C4-2B (cell line): ENCODE measurements around the gene PEA15.
A peak's percentile ranks its signal among the peaks of the same experiment; 100 is the strongest.

Experiments used
- H3K27ac ChIP-seq: fragments of 450-650 bp; 2 replicates; pipeline ENCODE4 v1.5.1; 2017
- ZFX ChIP-seq: fragments of 450-650 bp; IDR thresholded peaks from 2 replicates; pipeline ENCODE4 v1.6.1; 2017
- TF ChIP-seq, protein P1 (sequence below): fragments of 450-650 bp; conservative IDR thresholded peaks from 2 replicates; pipeline ENCODE4 v1.5.1; 2017; ENCODE audit warnings: mild to moderate bottlenecking

The PEA15 gene

DNA sequence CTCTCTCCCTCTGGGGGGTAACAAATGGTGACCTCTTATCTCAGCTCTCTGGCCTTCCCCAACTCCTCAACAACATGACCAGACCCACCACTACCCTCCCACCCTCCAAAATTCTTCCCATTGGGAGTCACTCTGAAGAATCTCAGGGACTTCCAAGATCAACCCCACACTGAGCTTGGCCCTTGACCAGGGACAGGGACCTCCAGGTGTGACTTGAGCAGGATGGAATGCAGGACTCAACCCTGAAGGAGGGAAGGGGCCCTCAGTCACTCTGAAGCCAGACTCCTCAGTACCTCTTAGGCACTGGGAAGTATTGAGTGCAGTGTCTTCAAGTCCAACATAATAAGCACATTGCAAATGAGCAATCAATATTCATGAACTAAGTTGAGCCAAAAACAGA is 12.9 kb upstream of the PEA15 start:
- no peak overlapping the region for H3K27ac ChIP-seq
- TF ChIP-seq, protein P1, sequence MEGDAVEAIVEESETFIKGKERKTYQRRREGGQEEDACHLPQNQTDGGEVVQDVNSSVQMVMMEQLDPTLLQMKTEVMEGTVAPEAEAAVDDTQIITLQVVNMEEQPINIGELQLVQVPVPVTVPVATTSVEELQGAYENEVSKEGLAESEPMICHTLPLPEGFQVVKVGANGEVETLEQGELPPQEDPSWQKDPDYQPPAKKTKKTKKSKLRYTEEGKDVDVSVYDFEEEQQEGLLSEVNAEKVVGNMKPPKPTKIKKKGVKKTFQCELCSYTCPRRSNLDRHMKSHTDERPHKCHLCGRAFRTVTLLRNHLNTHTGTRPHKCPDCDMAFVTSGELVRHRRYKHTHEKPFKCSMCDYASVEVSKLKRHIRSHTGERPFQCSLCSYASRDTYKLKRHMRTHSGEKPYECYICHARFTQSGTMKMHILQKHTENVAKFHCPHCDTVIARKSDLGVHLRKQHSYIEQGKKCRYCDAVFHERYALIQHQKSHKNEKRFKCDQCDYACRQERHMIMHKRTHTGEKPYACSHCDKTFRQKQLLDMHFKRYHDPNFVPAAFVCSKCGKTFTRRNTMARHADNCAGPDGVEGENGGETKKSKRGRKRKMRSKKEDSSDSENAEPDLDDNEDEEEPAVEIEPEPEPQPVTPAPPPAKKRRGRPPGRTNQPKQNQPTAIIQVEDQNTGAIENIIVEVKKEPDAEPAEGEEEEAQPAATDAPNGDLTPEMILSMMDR = no peak
- no peak for TF ChIP-seq ZFX

DNA sequence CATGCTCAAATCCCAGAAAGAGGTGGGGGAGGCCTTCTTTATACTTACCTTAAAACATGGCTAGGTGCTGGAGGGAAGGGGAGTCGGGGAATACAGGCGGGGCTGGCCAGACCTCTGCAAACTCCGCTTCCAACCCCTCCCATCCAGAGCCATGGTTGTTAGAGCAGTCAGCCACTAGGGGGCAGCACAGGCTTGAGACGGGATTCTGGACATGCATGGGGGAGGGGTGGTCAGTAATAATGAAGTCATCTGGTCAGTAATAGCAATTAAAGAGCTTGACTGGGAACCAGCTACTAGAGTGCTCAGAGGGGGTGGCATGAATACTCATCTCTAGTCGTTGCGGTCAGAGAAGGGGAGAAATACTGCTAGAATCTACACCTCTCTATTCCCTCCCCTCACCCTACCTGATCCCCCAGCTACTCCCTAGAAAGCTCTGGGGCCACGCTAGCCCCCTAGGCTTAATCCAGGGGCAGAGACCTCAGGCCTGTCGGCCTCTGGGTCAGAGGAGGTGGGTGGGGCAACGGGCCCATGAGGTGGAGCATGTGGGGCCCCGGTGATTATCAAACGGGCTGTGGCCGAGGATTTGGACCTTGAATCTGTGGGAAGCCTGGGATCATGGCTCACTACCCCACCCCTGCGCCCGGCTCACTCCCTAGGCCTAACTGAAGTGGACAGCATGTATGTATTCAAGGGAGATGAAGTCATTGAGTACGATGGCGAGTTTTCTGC is 11.9 kb upstream of the PEA15 start:
- H3K27ac ChIP-seq = no peak overlapping the region
- TF ChIP-seq, protein P1 = peak; percentile 95
- TF ChIP-seq ZFX = no peak

DNA sequence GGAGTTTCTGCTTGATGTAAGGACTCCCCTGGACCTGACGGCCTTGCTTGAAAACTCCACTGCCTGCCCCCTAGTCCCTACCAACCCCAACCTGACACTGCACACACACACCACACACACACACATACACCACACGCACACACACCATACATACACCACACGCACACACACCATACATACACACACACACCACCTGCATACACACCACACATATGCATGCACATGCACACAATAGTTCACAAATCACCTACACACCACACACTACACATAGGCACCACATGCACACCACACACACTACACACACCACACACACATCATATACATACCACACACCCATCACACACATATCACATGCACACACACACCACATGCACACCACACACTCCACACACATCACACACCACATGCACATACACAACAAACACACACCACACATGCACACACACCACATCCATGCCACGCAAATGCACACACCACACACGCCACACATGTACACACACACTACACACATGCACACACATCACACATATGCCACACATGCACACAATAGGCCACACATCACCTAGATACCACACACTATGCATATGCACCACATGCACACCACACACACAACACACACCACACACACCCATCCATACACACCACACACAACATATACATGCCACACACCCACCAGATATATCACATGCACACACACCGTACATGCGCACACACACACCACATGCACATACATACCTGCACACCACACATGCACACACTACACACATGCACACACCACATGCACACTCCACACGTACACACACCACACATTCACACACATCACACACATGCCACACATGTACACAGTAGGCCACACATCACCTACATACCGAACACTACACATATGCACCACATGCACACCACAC is 11.1 kb upstream of the PEA15 start:
- TF ChIP-seq, protein P1 = no peak
- no peak for TF ChIP-seq ZFX
- no peak overlapping the region for H3K27ac ChIP-seq

DNA sequence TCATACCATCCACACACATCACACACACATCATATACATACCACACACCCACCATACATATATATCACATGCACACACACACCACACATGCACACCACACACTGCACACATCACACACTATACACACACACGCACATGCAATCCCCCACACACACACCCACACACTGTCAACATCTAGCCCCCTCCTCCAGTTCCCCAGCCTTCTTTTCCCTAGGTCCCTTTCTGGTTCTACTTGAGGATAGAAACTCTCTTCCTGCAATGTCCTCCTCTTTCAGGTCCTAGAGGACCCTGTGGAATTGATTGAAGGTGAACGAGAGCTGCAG is 10.5 kb upstream of the PEA15 start:
- TF ChIP-seq, protein P1 = no peak
- TF ChIP-seq ZFX = no peak
- H3K27ac ChIP-seq = no peak overlapping the region

DNA sequence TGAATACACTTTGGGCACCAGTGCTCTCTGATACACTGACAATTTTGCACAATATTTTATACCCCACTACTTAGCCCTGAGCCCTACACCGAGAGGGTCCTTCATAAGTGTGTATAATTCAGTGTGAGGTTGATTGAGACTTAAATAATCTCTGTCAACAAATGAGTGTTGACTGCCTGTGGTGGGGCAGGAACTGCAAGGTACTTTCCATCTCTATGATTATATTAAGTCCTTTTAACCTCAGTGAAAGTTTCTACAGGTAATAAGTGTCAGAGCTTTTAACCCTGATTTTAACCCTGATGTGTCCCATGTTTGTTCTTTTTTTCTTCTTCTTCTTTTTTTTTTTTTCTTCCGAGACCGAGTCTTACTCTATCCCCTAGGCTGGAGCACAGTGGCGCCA is 9.0 kb upstream of the PEA15 start:
- TF ChIP-seq, protein P1 = no peak
- TF ChIP-seq ZFX = no peak
- H3K27ac ChIP-seq = no peak overlapping the region

DNA sequence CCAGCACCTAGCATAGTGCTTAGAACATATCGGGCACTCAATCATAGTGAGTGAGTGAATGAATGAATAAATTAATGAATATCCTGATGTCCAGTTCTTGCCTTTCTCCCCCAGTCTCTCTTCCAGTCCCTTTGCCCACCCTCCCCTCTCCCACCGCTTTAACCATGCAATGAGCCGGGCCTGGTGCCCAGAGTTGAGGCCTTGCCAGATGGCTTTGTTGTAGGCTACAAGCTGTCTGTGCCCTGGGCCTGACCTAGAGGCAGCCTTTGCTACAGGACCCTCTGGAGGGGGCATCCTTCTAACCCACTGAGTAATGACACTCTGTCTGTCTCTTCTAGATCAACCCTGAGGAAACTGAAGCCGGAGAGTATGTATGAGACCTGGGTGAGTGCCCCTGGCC is 8.0 kb upstream of the PEA15 start:
- H3K27ac ChIP-seq = no peak overlapping the region
- no peak for TF ChIP-seq ZFX
- TF ChIP-seq, protein P1 = no peak

DNA sequence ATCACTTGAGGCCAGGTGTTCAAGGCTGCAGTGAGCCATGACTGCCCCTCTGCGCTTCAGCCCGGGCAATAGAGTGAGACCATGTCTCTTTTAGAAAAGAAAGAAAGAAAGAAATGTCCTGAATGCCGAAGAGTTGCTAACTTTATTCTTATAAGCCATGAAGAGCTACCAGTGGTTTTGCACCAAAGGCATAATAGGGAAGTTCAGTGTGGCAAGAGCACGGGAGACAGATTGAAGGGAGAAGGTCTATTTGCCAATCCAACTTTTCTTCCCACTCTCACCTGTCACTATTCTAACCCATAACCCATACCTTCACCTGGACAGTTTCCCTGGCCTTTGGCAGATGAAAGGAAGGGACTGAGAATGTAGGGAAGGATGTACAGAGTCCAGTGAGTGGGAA is 4.4 kb upstream of the PEA15 start:
- H3K27ac ChIP-seq = no peak overlapping the region
- TF ChIP-seq, protein P1 = no peak
- no peak for TF ChIP-seq ZFX
